Measurements from ENCODE around the gene PXN.

- TF ChIP-seq POLR2A (IDR thresholded peaks at IDR 0.05), result no peak
- TF ChIP-seq CTCF (IDR thresholded peaks at IDR 0.05), result no peak
These were observed 46.6 kb downstream of the PXN start for GRCh38 chr12:120218680-120219606.

Data from body of pancreas (tissue), 4 donors.